PC-9 (cell line): ENCODE measurements around the gene UGGT2. TPM values are rescaled to one million over a fixed set of nuclear protein-coding genes. Genes with fewer than 3 reads are reported as not detected.

Experiments
- BruUV-seq: library from RNA; stranded (reverse); fragments of 400-500 nt; replicated peaks from 2 replicates; lab custom pipeline; 2021; lab: Mats Ljungman, UMichigan
- CTCF ChIA-PET: fragments of 300-600 bp; sonication (Branson Sonifier 250); formaldehyde crosslinking; loops from one replicate; lab custom pipeline; 2022; ENCODE audit warnings: antibody characterized with exemption; lab: Charles Lee
- POLR2A ChIA-PET: fragments of 300-600 bp; sonication (Branson Sonifier 250); formaldehyde crosslinking; loops from one replicate; lab custom pipeline; 2022; ENCODE audit warnings: antibody characterized with exemption; ENCODE audit not compliant: unreplicated experiment; lab: Charles Lee
- DNase-seq, 2 experiments: peaks; one replicate each; pipeline versions ENCODE4 v3.0.0 to v3.0.0-alpha.2; 2015 to 2022; ENCODE audit warnings: mixed read lengths in 1 of 2
- H2AFZ ChIP-seq: fragments of 200-600 bp; sonication (generic); 2 replicates; pipeline ENCODE4 v1.8.1; 2017; ENCODE audit warnings: antibody characterized with exemption
- H3F3A ChIP-seq: fragments of 200-600 bp; sonication (generic); 2 replicates; pipeline ENCODE4 v1.8.1; 2017; ENCODE audit warnings: antibody characterized with exemption, mild to moderate bottlenecking, low read depth; ENCODE audit not compliant: insufficient read depth
- H3K27ac ChIP-seq: fragments of 200-600 bp; sonication (generic); 2 replicates; pipeline ENCODE4 v1.6.1; 2016; ENCODE audit warnings: mixed run types
- H3K27me3 ChIP-seq: fragments of 200-600 bp; sonication (generic); 2 replicates; pipeline ENCODE4 v1.6.1; 2016; ENCODE audit warnings: low read depth, mixed run types; ENCODE audit not compliant: insufficient read depth
- H3K36me3 ChIP-seq: fragments of 200-600 bp; sonication (generic); 2 replicates; pipeline ENCODE4 v1.6.1; 2016; ENCODE audit warnings: low read depth, mixed run types
- H3K4me1 ChIP-seq: fragments of 200-600 bp; sonication (generic); replicated peaks from 2 replicates; pipeline ENCODE4 v1.6.1; 2016; ENCODE audit warnings: mixed run types; ENCODE audit not compliant: insufficient read depth
- H3K4me2 ChIP-seq: fragments of 200-600 bp; sonication (generic); 2 replicates; pipeline ENCODE4 v1.6.1; 2017; ENCODE audit warnings: mixed run types
- H3K4me3 ChIP-seq: fragments of 200-600 bp; sonication (generic); 2 replicates; pipeline ENCODE4 v1.6.1; 2016; ENCODE audit warnings: mixed run types
- H3K79me2 ChIP-seq: fragments of 200-600 bp; sonication (generic); 2 replicates; pipeline ENCODE4 v1.6.1; 2017; ENCODE audit warnings: low read depth, mixed run types
- H3K9me2 ChIP-seq: fragments of 200-600 bp; sonication (generic); 2 replicates; pipeline ENCODE4 v1.8.1; 2017; ENCODE audit warnings: mild to moderate bottlenecking; ENCODE audit not compliant: insufficient read depth
- H3K9me3 ChIP-seq: fragments of 200-600 bp; sonication (generic); 2 replicates; pipeline ENCODE4 v1.8.1; 2016; ENCODE audit warnings: low read depth; ENCODE audit not compliant: insufficient read depth
- H4K20me1 ChIP-seq: fragments of 200-600 bp; sonication (generic); 2 replicates; pipeline ENCODE4 v1.8.1; 2017; ENCODE audit not compliant: insufficient read depth
- CTCF ChIP-seq: fragments of 200-600 bp; sonication (generic); conservative IDR thresholded peaks from 2 replicates; pipeline ENCODE4 v1.6.1; 2017; ENCODE audit warnings: mixed run types, antibody characterized with exemption, mild to moderate bottlenecking, moderate library complexity
- EZH2 ChIP-seq: fragments of 200-600 bp; sonication (generic); IDR thresholded peaks from 2 replicates; pipeline ENCODE4 v1.8.0; 2017; ENCODE audit warnings: antibody characterized with exemption, low read depth
- intact Hi-C: fragments of 100-400 bp; cut with micrococcal nuclease; formaldehyde crosslinking; loops from one replicate; pipeline ENCODE4 v1.10.0; 2022; ENCODE audit not compliant: unreplicated experiment
- total RNA-seq: library from RNA; stranded (reverse); gene quantifications from 2 replicates; pipeline ENCODE4 v1.2.3, GENCODE V29; 2021

Gene UGGT2
- total RNA-seq, 1 experiment from 2014 or later: 27.5 TPM

GRCh38 chr13:95833126-95833525, 220.1 kb downstream of the UGGT2 start:
- no peaks in the 10 kb centered on the region for H4K20me1 ChIP-seq
- peaks cover 13% of the 10 kb centered on the region for H3F3A ChIP-seq
- H3K9me3 ChIP-seq: peaks cover 10% of the 10 kb centered on the region; the same call in 1 of the 2 replicates
- H3K27ac ChIP-seq: 0 out of 2 replicates have a peak overlapping the region, but pooled peaks have one; percentile 8
- DNase-seq: peak in 1 of 2 experiments; percentile 63
- no TSS peak for BruUV-seq
- peaks cover 16% of the 10 kb centered on the region for H3K4me1 ChIP-seq
- no peak for TF ChIP-seq EZH2
- no peak for TF ChIP-seq CTCF
- H3K79me2 ChIP-seq: no peaks in the 10 kb centered on the region
- H3K27me3 ChIP-seq: no peaks in the 10 kb centered on the region
- H3K4me2 ChIP-seq: peak overlapping the region; percentile 43
- peaks cover 7% of the 10 kb centered on the region; the same call in 1 of the 2 replicates for H3K36me3 ChIP-seq
- H2AFZ ChIP-seq: no peak overlapping the region
- ChIA-PET POLR2A (interaction anchor here (0.5 kb wide), 1 partner anchor 394 kb away, joined by 3 read pairs; no protein-coding TSS in a partner anchor), CTCF (interaction anchor here (0.6 to 1.7 kb wide), 5 partner anchors 209 to 643 kb away, joined by 3 to 10 read pairs (median 5); no protein-coding TSS in a partner anchor)
- no peaks in the 10 kb centered on the region for H3K9me2 ChIP-seq
- no peak overlapping the region for H3K4me3 ChIP-seq
- intact Hi-C loops: loop anchor here (5.0 kb wide), 3 partner anchors 341 to 431 kb away; no protein-coding TSS in a partner anchor

GRCh38 chr13:95822303-95822702, 230.9 kb downstream of the UGGT2 start:
- Histone ChIP-seq H3K4me2 (no peak overlapping the region), H3K4me1 (no peaks in the 10 kb centered on the region), H2AFZ (no peak overlapping the region), H3K27me3 (no peaks in the 10 kb centered on the region), H3F3A (no peaks in the 10 kb centered on the region), H3K4me3 (no peak overlapping the region), H3K79me2 (no peaks in the 10 kb centered on the region), H4K20me1 (no peaks in the 10 kb centered on the region), H3K27ac (no peak overlapping the region), H3K9me3 (no peaks in the 10 kb centered on the region), H3K36me3 (0 out of 2 replicates have a peak, but pooled peaks cover 12% of the 10 kb centered on the region), H3K9me2 (no peaks in the 10 kb centered on the region; the same call in none of the 2 replicates)
- no peak for TF ChIP-seq CTCF
- no peak for TF ChIP-seq EZH2
- CTCF ChIA-PET: interaction anchor here (0.7 kb wide), 1 partner anchor 88 kb away, joined by 3 read pairs; no protein-coding TSS in a partner anchor
- BruUV-seq: no TSS peak
- POLR2A ChIA-PET: no interaction called here
- intact Hi-C loops: no loop called here
- no peak for DNase-seq

- ChIA-PET POLR2A (no interaction called here), CTCF (no interaction called here)
- no peak overlapping the region for H3K4me3 ChIP-seq
- H2AFZ ChIP-seq: no peak overlapping the region
- no peaks in the 10 kb centered on the region for H4K20me1 ChIP-seq
- H3K9me2 ChIP-seq: no peaks in the 10 kb centered on the region
- no peak for DNase-seq
- no TSS peak for BruUV-seq
- TF ChIP-seq EZH2 (no peak), CTCF (no peak)
- H3K27ac ChIP-seq: no peak overlapping the region
- H3K4me1 ChIP-seq: no peaks in the 10 kb centered on the region
- H3K4me2 ChIP-seq: no peak overlapping the region
- intact Hi-C loops: no loop called here
- no peaks in the 10 kb centered on the region for H3F3A ChIP-seq
- H3K36me3 ChIP-seq: no peaks in the 10 kb centered on the region
- no peaks in the 10 kb centered on the region for H3K27me3 ChIP-seq
- H3K79me2 ChIP-seq: no peaks in the 10 kb centered on the region
- H3K9me3 ChIP-seq: peaks cover 10% of the 10 kb centered on the region; the same call in 1 of the 2 replicates
Measured at GRCh38 chr13:95814495-95814894, 238.7 kb downstream of the UGGT2 start.
